GM21619 (cell line): ENCODE results near the gene FRMD5.

Experiments
- ATAC-seq: cut with Tn5 transposase; IDR thresholded peaks from one replicate; pipeline ENCODE4 v1.9.1; 2021; ENCODE audit not compliant: unreplicated experiment

FRMD5 gene

DNA sequence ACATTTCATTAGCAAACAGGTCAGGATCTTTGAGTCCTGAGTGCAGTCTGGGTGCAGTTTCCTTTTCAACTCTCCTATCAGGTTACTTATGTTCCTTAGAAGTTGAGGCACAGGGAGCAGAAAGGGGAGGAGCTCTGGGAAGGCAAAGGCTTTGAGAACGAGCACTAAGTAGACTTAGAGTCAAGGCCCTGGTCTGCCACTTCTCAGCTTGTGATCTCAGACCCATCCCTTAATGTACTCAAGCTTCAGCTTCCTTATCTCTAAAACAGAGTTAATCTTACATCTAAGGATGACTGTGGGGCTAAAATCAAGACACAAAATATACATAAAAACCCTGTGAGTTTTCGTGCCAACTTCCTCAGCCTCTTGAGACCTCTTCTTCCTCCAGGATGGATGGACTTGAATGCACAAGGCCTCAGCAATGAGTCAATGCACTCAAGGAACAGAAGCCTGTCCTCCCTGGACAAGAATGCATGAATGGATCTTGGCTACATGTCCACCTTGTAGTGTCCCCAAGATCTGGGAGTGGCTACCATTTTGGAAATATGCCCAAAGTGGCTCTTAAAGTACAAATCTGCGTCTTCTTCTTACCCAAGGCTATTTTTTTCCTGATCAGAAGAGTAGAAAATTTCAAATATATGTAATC is 263.2 kb downstream of the FRMD5 start:
- no peak for ATAC-seq

DNA sequence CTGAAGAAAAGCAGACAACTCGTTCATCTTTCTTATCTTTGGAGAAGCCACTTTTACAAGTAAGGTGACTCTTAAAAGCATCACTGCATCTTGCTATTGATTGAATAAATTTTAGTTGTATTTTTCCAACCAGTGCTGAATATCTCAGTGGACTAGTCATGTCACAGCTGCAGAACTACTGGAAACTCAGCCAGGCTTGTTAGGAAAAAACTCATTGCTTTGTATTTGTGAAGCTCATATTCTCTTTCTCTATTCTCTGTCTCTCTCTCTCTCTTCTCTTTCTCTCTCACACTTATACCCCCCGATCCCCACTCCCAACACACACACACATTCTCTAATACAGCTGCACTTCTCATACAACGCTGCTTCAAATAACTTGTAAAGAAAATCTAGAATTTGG is 264.0 kb downstream of the FRMD5 start:
- no peak for ATAC-seq

DNA sequence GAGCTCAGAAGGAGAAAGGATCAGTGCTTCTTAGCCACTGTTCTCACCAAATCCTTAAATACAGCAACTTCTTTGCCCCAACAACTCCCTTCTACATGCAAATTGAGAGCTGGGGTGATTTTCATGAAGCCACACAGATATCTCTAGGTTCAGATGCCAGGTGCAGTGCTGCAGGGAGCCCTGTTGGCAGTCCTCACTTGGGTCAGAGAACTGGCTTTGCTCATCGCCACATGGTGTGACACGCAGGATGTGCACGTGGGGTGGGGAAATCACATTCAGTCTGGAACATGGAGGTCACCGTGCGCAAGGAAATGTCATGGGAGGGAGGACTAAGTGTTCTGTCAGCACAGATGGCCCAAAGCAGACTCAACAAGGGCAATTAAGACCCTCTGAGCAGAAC is 264.5 kb downstream of the FRMD5 start:
- ATAC-seq = no peak

DNA sequence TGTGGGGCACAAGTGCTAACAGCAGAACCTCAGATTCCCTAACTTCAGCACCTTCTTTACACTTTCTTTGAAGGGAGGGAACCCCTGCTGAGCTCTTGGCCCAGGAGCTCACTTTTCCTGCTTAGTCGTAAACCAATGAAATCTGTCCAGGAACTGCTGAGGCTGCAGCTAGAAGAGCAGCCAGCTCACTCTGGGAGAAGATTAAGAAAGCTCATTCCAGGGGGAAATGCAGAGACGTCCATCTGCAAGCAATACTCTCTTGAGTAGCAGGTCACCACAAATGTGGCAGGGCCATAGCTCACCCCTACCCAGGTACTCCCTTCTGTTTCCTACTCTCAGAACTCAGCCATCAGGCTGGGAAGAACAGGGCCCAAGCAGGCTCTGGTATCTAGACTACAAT is 265.0 kb downstream of the FRMD5 start:
- no peak for ATAC-seq

DNA sequence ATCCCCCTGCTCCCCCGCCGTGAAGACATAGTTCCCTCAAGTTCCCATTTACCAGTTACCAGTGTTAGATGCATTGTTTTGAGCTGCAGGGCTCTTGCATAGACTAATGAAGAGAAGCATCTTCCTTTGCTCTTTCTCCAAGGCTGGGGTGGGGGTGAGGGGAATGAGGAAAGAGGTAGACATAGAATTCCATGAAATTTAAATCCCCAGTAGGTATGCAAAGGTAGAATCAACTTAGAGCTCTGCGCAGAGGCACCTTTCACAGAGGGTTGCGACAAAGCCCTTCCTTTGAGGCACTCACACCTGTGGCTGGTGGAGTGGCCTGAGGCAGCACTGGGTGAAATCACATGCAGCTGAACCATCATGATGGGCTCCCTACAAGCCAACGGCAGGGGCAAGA is 266.9 kb downstream of the FRMD5 start:
- ATAC-seq = no peak

DNA sequence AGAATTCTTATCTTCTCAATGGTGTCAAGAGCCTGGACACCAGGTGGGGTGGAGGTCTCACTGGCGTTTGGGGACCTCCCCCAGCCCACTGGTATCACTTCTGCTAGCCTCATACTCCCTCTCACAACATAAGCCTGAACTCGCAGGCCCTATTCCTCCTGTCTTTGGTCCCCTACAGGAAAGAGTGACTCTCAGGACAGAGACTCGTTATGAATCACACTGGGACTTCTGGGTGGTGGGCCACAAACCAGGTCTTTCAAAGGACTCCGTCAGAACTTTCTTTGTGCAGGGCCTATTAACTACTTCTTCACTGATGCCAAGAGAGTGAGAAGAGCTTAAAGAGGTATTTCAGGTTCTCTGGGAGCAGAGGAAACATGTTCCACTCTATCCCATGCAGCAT is 267.9 kb downstream of the FRMD5 start:
- no peak for ATAC-seq

DNA sequence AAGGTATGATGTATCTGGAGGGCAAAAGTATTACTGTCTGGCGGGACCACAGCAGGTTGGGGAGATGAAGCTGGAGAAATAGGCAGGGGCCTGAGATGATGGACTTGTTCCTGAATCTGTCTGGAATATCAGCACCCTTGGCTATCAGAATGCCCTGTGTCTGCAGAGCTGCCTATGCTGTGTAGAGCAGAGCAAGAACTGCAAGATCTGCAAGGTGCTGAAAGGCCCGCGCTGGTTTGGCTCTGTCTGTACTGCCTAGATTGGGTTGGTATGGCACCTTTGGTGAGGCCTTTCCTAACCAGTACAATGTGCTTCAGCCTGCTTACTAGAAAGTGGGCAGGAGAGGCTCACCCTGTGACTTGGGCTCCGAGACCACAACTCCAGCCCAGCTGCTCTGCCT is 271.5 kb downstream of the FRMD5 start:
- ATAC-seq = no peak

DNA sequence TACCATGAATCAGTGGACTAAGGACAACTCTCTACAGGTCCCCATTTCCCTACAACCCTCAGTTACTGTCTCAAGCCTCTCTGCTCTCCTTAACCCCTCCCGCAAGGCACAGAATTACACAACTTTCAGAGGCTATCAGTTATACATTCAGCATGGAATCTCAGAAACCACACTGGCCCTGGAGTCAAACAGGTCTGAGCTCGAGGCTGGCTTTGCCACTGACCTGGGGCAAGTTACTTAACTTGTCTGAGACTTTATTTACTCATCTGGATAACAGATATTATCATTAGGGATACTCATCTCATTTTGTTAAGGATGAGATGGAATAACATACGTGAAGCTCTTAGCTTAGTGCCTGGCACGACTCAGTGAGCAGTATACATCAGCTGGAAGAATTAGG is 273.1 kb downstream of the FRMD5 start:
- ATAC-seq = no peak

DNA sequence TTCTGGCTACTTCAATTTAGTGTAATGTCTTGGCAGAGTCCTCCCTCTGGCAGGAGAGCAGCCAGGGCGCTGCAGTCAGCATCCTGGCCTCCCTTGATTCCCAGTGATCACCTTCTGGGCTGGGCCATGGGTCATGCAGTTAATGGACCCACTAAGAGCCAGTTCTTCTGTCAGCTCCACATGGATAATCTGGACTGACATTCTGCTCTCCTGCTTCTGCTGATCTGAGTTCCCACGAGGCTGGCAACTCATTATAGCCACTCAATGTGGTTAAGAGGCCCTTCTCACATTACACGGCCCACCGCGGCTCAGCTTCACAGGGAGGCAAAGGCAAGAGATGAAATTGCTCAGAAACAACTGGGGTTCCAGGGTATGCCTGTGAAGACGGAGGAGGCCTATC is 274.3 kb downstream of the FRMD5 start:
- ATAC-seq = no peak

DNA sequence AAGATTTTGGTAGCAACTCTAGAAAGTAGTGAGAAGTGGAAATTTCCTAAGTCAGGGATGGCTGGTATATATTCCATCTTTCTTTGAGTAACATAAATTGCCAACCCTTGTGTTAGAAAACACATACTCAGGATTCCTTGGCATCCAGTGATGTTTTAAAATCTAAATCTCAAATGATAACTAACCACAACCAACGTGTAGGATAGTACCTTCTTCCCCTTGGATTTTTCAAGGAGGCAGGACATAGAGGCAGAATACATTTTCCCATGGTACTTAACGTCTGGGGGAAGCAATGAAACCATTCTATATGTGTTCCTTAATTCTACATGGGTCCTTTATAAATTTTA is 274.8 kb downstream of the FRMD5 start:
- no peak for ATAC-seq

DNA sequence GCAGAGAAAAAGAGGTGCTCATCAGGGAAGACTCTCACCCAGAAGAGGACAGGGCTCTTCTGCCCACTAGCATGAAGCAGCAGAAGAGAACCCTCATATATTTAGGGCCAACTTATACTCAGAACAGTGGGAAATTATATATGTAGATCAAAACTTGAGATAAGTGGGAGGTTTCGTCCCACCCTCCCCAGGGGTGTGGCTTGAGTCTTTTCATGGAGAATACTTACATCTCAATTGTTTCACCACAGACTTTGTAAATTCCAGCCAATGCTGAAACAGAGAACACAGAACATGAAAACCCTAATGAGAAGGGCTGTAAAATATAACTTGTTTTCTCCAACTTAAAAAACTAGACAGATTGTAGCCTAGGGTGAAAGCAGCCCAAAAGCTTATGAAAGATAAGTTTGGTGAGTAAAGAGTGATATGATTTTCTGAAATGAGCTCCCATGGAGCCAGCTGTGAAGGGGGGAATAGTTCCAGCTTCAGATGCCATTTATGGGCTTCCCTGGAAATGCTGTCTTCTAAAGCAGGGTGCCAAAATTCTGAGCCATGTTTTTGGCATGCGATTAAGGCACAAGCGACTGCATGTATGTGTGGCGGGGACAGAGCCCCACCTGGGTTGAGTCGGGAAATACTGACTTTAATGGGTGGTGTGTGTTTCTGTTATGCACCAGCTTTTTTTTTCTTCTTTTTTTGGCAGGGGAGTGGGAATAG is 275.4 kb downstream of the FRMD5 start:
- ATAC-seq = no peak

DNA sequence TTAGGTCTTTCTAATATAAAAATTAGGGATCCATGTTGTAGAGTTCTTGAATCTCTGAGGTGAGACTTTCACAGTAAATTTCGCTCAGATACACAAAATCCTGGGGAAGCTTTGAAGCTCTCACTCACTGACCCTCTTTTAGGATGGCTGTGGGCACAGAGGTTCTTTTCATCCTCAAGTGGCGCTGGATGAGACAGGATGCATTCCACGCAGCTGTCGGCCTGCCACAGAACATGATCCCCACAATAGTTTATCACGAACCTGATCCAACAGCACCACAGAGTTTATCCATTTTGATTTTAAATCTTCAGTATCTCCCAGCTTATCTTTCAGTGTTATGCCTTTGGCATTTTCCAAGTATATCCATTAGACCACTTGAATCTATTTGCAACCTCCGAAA is 276.4 kb downstream of the FRMD5 start:
- ATAC-seq = no peak

DNA sequence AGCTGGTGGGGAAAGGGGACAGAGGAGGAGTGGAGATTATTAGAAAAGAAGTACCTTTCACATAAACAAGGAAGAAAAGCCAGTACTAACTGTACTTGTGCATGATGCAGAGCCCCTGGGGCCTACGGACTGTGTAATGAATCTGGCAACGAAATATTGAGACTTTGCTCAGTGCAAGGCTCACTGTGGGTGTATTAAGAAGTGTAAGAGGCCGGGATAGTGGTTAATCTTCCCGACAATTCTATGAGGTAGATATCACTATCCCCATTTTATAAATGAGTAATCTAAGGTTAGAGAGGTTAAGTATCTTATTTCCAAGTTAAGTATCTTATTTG is 278.8 kb downstream of the FRMD5 start:
- ATAC-seq = no peak

DNA sequence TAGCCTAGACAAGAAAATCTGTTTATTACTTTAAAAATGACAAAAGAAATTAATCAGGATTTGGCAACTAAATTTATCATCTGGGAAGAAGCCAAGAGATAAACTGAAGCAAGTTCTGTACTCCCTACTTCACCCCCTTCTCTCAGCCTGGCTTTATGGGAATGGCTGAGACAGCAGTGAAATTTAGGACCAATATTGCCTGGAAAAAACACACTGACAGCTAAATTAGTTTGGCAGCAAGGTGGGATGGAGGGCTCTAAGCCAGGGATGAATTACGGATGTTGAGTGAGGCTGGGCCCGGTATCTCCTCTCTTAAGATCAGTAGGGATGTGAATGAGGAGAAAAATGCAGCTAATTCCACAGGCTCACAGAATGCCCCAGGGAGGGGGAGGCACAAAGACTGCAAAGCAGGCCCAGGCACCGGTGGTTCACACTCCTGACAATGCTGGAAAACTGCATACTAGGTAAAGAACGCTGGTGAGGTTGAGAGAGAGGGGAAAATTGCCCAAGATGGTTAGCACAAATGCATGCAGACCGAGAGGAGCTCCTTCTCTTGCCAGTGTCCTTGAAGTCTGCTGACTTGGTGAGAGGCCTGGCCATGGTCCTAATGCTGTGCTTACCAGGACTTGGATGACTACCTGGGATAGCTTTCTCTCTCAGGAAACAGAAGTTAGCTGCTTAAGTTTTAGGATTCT is 279.3 kb downstream of the FRMD5 start:
- no peak for ATAC-seq

DNA sequence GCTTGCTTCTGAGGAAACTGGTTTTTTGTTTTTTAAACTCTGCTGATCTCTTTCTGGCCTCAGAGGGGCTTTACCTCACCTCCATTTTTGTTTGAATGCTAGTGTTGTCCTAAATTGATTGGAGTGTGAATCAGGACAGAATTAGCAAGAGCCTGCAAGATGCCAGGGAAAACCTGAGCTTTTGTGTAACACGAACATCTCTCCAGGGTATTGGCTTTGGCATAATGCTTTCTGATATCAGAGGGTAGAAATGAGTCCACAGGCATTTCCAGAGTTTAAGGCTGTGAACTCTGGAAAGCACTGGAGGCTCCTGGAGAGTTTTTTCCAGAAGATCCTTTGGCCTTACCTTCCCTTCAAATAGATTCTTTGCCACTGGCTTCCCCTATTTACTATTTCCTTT is 281.1 kb downstream of the FRMD5 start:
- ATAC-seq = no peak

DNA sequence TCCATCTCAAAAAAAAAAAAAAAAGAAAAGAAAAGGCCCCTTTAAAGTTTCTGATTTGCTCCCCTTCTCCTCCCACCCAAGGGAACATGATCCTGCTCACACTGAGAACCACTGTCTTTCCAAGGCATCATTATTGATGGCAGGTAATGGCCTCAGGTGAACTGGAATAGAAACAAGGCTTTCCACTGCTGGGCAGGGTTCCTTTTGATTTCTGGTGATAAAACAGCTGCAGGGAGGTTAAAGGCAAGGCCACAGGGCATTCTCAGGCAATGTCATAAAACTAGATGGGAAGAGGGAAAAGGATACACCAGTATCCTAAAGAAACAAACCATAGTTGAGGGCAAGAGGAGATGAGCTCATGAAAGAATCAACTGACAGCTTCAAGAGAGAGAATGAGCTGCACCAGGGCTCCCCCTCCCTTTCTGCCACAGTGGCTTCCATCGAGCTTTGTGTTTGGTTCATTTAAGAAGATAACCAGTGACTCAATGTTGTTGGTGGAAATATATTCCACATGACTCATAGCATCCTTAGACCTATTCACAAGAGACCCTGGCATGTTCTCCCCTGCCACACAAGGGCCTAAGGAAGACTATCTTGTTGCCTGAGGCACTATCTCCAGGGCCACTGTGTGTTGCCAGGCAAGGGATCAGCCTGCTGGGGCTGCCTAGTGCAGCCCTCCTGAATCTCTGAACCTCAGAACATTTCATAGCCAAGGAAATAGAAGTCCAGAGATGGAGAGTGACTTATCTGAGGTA is 281.9 kb downstream of the FRMD5 start:
- ATAC-seq = no peak

DNA sequence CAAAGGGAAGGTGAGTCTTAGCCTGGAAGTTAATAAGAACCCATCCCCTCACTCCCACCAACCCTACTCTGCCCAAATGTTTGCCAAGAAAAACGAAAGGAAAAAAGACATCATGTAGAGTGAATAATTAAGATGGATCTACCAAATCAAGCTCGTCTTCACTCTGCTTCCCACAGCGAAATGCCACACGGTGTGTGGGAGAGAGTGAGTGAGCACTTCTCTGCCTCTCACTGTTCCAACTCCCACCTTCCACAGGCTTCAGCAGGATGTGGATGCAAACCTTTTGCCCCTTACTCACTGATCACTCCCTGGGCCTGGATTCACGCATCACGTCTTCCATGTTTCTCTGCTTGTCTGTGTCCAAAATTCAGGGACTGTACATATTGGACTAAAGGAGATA is 282.9 kb downstream of the FRMD5 start:
- ATAC-seq = no peak

DNA sequence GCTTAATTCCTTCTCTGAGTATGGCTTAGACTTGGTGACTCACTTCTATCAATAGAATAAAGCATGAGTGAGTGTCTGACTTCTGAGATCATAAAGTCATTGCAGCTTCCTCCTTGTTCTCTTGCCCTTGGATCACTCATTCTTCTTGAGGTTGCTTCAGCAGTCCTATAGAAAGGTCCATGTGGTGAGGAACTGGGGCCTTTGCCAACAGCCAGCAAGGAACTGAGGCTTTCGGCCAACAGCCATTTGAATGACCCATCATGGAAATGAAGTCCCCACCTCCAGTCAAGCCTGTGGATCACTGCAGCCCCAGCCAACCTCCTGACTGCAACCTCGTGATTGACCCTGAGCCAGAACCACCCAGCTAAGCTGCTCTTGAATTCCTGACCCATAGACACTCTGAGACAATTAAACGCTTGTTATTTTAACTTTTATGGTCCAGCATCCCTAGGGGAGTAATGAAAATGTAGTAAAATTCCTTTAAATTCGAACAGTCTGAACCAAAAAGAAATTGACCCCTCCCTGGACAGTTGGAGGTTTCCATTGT is 283.8 kb downstream of the FRMD5 start:
- no peak for ATAC-seq

DNA sequence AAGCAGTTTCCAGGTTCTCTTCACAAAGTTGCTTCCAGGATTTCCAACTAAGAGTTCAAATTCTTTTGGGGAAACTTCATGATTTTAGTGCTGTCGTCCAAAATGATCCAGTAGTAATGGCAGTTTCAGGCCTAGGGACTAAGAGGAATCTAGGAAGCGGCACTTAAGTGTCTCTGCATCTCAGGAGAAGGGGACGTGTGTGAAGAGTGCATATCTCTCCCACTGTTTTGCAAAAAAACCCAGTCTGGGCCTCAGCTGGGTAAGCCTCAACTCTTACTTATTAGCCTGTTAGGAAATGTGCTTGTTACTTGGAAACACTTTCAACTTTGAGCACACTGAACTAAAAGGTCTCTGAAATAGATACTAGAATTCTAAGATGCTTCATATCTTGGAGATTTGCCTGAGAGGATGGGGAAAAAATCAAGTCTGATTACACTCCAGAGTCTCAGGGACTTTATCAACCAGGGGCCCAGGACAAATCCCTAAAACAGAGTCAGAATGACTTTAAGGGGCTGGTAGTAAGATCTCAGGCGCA is 286.5 kb downstream of the FRMD5 start:
- no peak for ATAC-seq

DNA sequence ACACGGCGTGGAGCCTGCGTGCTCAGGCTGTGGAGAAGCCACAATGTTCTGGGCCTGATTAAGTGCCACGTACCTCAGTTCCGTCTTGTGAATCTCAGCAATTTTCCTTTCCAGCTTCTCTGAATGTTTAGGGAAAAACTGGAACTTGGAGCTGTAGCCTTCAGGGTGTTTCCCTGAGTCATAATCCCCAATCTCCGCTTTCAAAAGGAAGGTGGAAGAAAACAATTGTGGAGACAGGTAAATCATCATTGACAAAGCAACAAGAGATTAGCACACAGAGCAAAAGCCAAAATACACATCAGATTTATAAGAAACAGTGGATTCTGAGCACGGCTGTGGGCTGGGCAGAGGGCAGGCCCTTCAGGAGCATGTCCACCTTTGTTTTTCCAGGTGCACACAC is 289.3 kb downstream of the FRMD5 start:
- no peak for ATAC-seq

DNA sequence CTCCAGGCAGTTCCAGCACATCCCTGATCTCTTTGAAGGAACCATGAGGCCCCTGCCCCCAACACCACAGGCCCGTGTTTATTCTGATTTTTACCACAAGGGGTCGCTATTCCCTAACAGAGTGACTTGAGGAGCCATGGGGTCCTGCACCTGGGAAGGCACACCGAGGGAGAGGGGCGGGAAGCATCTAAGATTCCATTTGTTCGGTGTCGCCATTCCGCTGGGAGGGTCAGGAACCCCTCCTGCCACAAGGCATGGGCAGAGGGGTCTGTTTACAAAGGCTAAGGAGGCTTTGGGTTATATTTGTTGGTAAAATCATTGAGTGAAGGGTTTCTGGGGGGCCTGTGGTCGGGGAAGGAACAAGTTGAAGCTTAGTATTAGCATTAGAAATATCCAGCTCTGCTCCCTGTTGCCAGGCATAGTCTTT is 291.2 kb downstream of the FRMD5 start:
- no peak for ATAC-seq
